G401.6 (cell line): ENCODE results near the gene BRD1.

Experiments
- FAIRE-seq: peaks from 2 replicates; lab custom pipeline; 2012; peaks lifted over from hg19 to GRCh38; lab: Jason Lieb, UNC

BRD1 gene

GRCh38 chr22:49751318-49751965 is 76.2 kb downstream of the BRD1 start:
- no peak for FAIRE-seq

DNA sequence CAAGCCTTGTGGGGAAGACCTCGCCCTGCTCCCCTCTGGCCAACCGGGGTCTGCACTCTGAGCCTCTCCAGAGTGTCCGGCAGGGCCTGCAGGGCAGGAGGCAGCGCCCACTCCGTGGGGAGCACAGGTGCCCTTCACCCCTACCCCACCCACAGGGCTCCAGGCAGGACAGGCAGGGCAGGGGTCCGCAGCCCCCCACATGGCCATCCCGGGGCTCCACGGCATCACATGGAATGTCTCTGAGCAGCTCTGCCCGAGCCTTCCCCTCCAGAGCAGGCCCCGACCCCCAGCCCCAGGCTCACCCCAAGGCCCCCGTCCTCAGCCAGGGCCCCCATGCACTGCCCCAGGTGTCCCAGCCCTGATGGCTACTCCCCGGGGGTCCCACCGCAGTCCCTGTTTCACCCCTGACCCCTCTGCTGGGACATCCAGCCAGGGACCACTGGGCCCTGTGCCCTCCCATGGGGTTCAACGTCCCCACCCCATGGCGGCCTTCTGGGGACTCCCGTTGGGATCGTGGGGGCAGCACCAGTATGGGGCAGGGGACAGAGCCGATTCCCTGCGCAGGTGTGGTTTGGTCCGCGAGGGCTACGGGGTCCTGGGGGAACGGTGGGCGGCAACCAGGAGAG is 77.7 kb downstream of the BRD1 start:
- no peak for FAIRE-seq

GRCh38 chr22:49749227-49749626 is 78.4 kb downstream of the BRD1 start:
- no peak for FAIRE-seq

DNA sequence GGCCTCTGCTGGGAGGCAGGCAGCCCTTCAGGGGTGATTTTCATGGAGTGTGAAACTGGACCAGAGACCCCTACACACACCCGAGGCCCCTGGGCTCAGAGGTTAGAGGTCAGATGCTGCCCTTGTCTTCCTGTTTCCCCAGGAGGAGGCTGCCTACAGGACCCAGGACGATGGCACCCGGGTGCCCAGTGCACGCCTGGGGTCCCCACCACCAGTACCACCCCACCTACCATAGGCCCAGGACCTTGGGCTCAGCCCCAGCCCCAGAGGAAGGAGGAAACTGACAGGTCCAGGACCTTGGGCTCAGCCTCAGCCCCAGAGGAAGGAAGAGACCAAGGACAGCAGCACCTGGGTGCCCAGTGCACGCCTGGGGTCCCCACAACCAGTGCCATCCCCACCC is 79.2 kb downstream of the BRD1 start:
- FAIRE-seq: no peak

GRCh38 chr22:49747716-49748115 is 80.0 kb downstream of the BRD1 start:
- no peak for FAIRE-seq

DNA sequence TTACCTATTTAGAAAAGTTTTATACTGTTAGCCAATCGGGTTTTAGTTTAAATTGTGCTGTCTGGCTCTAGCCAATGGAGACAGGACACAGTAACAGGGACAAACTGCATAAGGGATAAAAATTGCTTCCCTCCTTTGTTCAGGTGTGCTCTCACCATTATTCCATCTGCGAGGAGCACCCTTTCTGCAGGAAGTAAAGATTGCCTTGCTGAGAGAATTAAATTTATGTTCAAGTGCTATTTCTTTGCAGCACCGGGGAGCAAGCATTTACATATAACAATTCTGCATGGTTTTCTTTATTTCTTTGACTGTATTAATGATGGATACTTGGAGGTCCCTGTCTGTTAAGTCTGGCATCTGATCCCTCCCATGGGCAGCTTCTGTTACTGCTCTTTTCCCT is 80.5 kb downstream of the BRD1 start:
- FAIRE-seq: no peak

DNA sequence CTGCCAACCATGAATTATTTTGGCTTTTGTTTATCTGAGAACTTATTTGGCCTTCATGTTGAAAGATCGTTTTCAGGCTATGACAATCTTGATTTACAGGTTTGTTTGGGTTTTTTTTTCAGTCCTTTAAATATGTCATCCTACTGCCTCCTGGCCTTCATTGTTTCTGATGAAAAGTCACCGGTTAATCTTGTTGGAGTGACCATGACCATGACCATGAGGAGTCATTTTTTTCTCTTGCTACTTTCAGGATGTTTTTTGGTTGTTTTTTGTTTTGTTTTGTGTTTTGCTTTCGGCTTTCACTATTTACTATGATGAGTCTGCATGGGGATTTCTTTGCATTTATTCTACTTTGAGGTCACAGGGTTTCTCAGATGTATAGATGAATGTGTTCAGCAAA is 81.6 kb downstream of the BRD1 start:
- FAIRE-seq: no peak

- no peak for FAIRE-seq
These were observed 87.4 kb downstream of the BRD1 start for GRCh38 chr22:49740242-49740641.

DNA sequence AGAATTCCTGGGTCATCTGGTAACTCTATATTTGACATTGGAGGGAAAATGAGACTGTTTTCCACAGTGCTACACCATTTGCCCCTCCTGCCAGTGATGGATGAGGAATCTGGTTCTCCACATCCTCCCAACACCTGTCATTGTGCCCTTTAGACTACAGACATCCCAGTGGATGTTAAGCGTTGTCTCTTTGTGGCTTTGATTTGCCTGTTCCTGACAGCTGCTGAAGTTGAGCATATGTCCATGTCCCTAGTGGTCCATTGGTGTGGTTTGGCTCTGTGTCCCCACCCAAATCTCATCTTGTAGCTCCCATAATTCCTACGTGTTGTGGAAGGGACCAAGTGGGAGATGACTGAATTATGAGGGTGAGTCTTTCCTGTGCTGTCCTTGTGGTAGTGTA is 88.5 kb downstream of the BRD1 start:
- no peak for FAIRE-seq

GRCh38 chr22:49738566-49738965 is 89.1 kb downstream of the BRD1 start:
- no peak for FAIRE-seq

DNA sequence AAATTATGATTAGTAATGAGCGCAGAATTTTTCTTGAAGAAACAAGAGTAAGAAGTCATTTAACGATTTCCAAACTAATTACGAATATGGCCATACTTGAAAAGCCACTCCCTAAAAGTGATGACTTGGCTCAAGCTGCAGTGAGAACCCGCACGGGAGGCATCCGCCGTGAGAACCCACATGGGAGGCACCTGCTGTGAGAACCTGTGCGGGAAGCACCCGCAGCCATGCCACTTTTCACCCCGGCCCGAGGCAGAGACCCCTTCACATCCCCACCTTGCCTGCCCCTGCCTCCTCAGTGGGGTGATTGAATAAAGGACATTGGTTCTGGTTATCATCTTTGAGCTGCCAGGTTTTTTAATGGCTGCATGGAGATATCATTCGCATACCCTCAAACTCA is 89.7 kb downstream of the BRD1 start:
- FAIRE-seq: no peak

GRCh38 chr22:49737101-49737551 is 90.5 kb downstream of the BRD1 start:
- no peak for FAIRE-seq

- FAIRE-seq: no peak
These were observed 91.1 kb downstream of the BRD1 start for GRCh38 chr22:49736538-49736937.

- FAIRE-seq: no peak
These were observed 91.7 kb downstream of the BRD1 start for GRCh38 chr22:49735901-49736421.

- no peak for FAIRE-seq
These were observed 92.2 kb downstream of the BRD1 start for GRCh38 chr22:49735411-49735900.

DNA sequence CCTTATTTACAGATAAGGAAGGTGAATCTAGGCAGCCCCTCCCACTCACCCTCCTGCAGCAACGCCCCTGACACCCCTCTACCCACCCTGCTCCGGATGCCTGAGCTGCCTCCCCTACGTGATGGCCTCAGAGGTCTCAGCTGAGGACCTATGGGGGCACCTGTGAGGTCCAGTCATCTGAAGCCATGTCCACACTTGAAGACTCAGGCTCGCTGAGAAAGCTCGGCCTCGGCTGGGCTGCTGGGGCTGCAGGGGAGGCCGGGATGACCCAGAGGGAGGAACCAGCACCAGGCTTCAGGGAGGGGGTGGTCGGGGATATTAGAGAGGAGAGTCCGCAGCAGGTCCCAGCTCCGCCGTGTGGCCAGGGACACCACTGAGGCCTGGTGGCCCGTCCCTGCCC is 92.8 kb downstream of the BRD1 start:
- no peak for FAIRE-seq

DNA sequence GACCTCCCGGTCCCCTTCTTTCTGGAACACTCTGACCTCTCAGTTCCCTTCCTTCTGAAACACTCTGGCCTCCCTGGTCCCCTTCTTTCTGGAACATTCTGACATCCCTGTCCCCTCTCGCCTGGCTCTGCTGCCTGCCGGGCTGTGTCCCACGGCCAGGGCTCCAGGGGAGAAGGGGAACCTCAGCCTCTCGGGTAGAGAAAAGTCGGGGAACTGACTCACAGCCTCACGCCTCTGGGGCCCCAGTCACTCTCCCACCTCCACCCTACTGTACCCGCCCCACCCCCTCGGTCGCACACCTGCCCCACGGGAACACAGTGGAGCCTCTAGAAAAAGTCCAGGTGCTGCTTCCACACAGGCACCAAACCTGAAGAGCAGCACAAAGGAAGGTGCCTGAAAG is 93.3 kb downstream of the BRD1 start:
- FAIRE-seq: no peak

GRCh38 chr22:49733631-49734030 is 94.0 kb downstream of the BRD1 start:
- FAIRE-seq: no peak

- FAIRE-seq: no peak
These were observed 97.0 kb downstream of the BRD1 start for GRCh38 chr22:49730656-49731055.

- FAIRE-seq: no peak
These were observed 99.0 kb downstream of the BRD1 start for GRCh38 chr22:49728570-49729271.

- no peak for FAIRE-seq
These were observed 99.6 kb downstream of the BRD1 start for GRCh38 chr22:49727881-49728569.

DNA sequence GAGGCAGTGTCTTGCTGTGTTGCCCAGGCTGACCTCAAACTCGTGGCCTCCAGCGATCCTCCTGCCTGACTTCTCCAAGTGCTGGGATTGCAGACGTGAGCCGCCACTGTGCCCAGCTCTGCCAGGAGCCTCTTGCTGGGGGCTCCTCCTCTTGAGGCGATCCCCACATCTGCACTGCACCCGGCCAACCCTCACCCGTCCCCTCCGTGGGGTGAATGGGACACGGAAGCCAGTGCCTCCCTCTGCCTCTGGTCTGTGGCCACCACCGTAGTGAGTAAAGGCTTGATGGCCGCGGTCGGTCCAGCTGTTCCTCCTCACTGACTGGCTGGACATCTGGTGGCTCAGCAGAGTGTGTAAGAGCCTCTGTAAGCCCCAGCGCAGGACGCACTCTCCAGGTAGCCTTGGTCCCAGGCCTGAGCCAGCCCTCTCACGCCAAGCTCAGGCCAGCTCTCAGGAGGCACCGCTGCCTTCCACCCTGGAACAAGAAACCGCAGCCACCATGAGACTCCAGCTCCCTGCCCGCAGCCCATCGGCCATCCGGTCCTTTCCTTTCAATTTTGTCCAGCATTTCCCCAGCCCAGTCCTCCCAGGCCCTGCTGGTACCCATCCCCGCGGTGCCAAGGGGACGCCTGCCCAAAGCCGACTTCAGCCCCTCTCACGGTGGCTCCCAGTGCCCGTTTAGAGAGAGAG is 100.3 kb downstream of the BRD1 start:
- no peak for FAIRE-seq
